ENCODE measurements around the gene GFOD2. TPM values are rescaled to one million over a fixed set of nuclear protein-coding genes. Genes with fewer than 3 reads are reported as not detected.

The GFOD2 gene
- polyA plus RNA-seq, 3 donors: 3.7 to 9.4 (median 3.8) TPM

DNA sequence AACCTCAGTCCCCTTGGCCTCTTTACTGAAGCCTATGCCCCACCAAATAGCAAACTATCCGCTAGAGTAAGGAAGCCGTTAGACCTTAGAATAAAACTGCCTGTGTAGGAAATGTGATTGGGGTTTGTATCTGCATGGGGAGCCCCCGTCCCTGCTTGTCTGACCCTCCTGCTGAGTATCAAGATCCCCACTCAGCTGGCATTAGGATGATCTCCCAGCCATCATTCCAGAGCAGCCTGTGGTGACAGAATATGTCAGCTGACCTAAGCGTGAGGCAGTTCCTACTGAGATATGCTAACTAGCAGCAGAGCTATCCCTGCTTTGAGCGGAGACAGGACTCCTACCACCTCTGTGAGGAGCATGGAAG is 645 bp upstream of the GFOD2 start:
- Mint-ChIP-seq H3K4me1 (peaks cover 29% of the 10 kb centered on the region), H3K27ac (peak overlapping the region; percentile 91 to 97 (median 94)), H3K27me3 (ENCODE audit: low read depth in 3 of 3) (peaks cover 0 to 2% (median 0%) of the 10 kb centered on the region in 3 donors), H3K9me3 (no peaks in the 10 kb centered on the region), H3K4me3 (peak overlapping the region; percentile 93 to 96), H3K36me3 (peaks cover 13 to 14% of the 10 kb centered on the region in 2 donors)
- peaks cover 6 to 16% of the 10 kb centered on the region in 2 donors for H3K36me3 ChIP-seq (replicated peaks in 1 of 2; ENCODE audit: control insufficient read depth in 1 of 2, insufficient read depth in 2 of 2, low read length in 2 of 2)
- H3K79me2 ChIP-seq (ENCODE audit: insufficient read depth, low read length): peaks cover 21% of the 10 kb centered on the region
- intact Hi-C loops (cut with micrococcal nuclease): loop anchor here (5.0 kb wide), 3 partner anchors 47 to 363 kb away; partner anchors contain the start of genes C16orf86 (in 1 of the 2) and ENKD1 (in 1 of the 2)
- H3K27ac ChIP-seq (ENCODE audit: low read depth in 1 of 2, low read length in 2 of 2): peak overlapping the region; percentile 77 to 96
- H4K20me1 ChIP-seq (ENCODE audit: insufficient read depth, low read length): peaks cover under 1% of the 10 kb centered on the region
- peak overlapping the region; percentile 83 for H3K9ac ChIP-seq (ENCODE audit: insufficient read depth, low read length, poor library complexity, severe bottlenecking)
- H3K4me3 ChIP-seq (replicated peaks in 1 of 3; ENCODE audit: low read depth in 2 of 3, low read length in 3 of 3): peak overlapping the region; percentile 65 to 98 (median 79)
- no peaks in the 10 kb centered on the region for H3K27me3 ChIP-seq (ENCODE audit: control insufficient read depth in 2 of 2, insufficient read depth in 2 of 2, low read length in 2 of 2)
- H3K4me1 ChIP-seq (ENCODE audit: control insufficient read depth in 1 of 2, insufficient read depth in 2 of 2, low read length in 2 of 2): peaks cover 17 to 27% of the 10 kb centered on the region in 2 donors
- peak overlapping the region; percentile 95 for H2AFZ ChIP-seq (ENCODE audit: insufficient read depth, low read depth, low read length, poor library complexity, severe bottlenecking)
- 0% methylated on average over 2 of the region's 5 CpGs for WGBS (ENCODE audit: insufficient coverage)
- H3K9me3 ChIP-seq (replicated peaks in 1 of 2; ENCODE audit: control insufficient read depth in 1 of 2, insufficient read depth in 1 of 2, low read length in 2 of 2): no peaks in the 10 kb centered on the region
- DNase-seq: peak; percentile 39 to 58 (median 54)
- H3K4me2 ChIP-seq (replicated peaks; ENCODE audit: extremely low read depth, low read length, poor library complexity, severe bottlenecking): peak overlapping the region; percentile 99
- TF ChIP-seq, protein P1, sequence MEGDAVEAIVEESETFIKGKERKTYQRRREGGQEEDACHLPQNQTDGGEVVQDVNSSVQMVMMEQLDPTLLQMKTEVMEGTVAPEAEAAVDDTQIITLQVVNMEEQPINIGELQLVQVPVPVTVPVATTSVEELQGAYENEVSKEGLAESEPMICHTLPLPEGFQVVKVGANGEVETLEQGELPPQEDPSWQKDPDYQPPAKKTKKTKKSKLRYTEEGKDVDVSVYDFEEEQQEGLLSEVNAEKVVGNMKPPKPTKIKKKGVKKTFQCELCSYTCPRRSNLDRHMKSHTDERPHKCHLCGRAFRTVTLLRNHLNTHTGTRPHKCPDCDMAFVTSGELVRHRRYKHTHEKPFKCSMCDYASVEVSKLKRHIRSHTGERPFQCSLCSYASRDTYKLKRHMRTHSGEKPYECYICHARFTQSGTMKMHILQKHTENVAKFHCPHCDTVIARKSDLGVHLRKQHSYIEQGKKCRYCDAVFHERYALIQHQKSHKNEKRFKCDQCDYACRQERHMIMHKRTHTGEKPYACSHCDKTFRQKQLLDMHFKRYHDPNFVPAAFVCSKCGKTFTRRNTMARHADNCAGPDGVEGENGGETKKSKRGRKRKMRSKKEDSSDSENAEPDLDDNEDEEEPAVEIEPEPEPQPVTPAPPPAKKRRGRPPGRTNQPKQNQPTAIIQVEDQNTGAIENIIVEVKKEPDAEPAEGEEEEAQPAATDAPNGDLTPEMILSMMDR (IDR thresholded peaks at IDR 0.05): no peak

- WGBS (ENCODE audit: insufficient coverage): 4% methylated on average over 9 of the region's 14 CpGs
- intact Hi-C loops (cut with micrococcal nuclease): loop anchor here (5.0 kb wide), 3 partner anchors 46 to 364 kb away; partner anchors contain the start of genes C16orf86 (in 1 of the 2) and ENKD1 (in 1 of the 2)
- no peak for DNase-seq
- Mint-ChIP-seq H3K4me1 (peaks cover 38% of the 10 kb centered on the region), H3K9me3 (no peaks in the 10 kb centered on the region), H3K36me3 (peaks cover 7 to 10% of the 10 kb centered on the region in 2 donors), H3K27me3 (ENCODE audit: low read depth in 3 of 3) (peaks cover 0 to 2% (median 0%) of the 10 kb centered on the region in 3 donors), H3K4me3 (peak overlapping the region; percentile 93 to 96), H3K27ac (peak overlapping the region in 6 of 7 donors; percentile 35 to 94 (median 54))
- peaks cover 21% of the 10 kb centered on the region for H3K79me2 ChIP-seq (ENCODE audit: insufficient read depth, low read length)
- peaks cover 23 to 34% of the 10 kb centered on the region in 2 donors for H3K4me1 ChIP-seq (ENCODE audit: control insufficient read depth in 1 of 2, insufficient read depth in 2 of 2, low read length in 2 of 2)
- H3K27me3 ChIP-seq (ENCODE audit: control insufficient read depth in 2 of 2, insufficient read depth in 2 of 2, low read length in 2 of 2): no peaks in the 10 kb centered on the region
- peak overlapping the region; percentile 99 for H3K4me2 ChIP-seq (replicated peaks; ENCODE audit: extremely low read depth, low read length, poor library complexity, severe bottlenecking)
- no peaks in the 10 kb centered on the region for H3K9me3 ChIP-seq (replicated peaks in 1 of 2; ENCODE audit: control insufficient read depth in 1 of 2, insufficient read depth in 1 of 2, low read length in 2 of 2)
- peak overlapping the region in 1 of 2 donors; percentile 96 for H3K27ac ChIP-seq (ENCODE audit: low read depth in 1 of 2, low read length in 2 of 2)
- TF ChIP-seq, protein P1 (IDR thresholded peaks at IDR 0.05): no peak
- peaks cover 3 to 6% of the 10 kb centered on the region in 2 donors for H3K36me3 ChIP-seq (replicated peaks in 1 of 2; ENCODE audit: control insufficient read depth in 1 of 2, insufficient read depth in 2 of 2, low read length in 2 of 2)
- peak overlapping the region; percentile 83 for H3K9ac ChIP-seq (ENCODE audit: insufficient read depth, low read length, poor library complexity, severe bottlenecking)
- H4K20me1 ChIP-seq (ENCODE audit: insufficient read depth, low read length): peaks cover 7% of the 10 kb centered on the region
- H2AFZ ChIP-seq (ENCODE audit: insufficient read depth, low read depth, low read length, poor library complexity, severe bottlenecking): peak overlapping the region; percentile 95
- H3K4me3 ChIP-seq (replicated peaks in 1 of 3; ENCODE audit: low read depth in 2 of 3, low read length in 3 of 3): peak overlapping the region; percentile 65 to 98 (median 79)
These were observed 458 bp downstream of the GFOD2 start for GRCh38 chr16:67718668-67719047.
